Myocyte (in vitro differentiated cells): Measurements from ENCODE around the gene FARP1. TPM values are rescaled to one million over a fixed set of nuclear protein-coding genes. Genes with fewer than 3 reads are reported as not detected.
A peak's percentile ranks its signal among the peaks of the same experiment; 100 is the strongest.

Source experiments
- DNase-seq: peaks from one replicate; pipeline ENCODE4 v3.0.0-alpha.2; 2012; ENCODE audit warnings: low read depth
- microRNA-seq: library from miRNA; unstranded; fragments of <30 nt; microRNA quantifications from one replicate; pipeline ENCODE4, GENCODE V29; 2016
- total RNA-seq: library from RNA; depleted of rRNA; stranded (reverse); fragments of >200 nt; gene quantifications from 2 replicates; pipeline ENCODE4 v1.2.3, GENCODE V29; 2014

FARP1 gene
- total RNA-seq, 1 donor from 2014 or later = 18.5 TPM

DNA sequence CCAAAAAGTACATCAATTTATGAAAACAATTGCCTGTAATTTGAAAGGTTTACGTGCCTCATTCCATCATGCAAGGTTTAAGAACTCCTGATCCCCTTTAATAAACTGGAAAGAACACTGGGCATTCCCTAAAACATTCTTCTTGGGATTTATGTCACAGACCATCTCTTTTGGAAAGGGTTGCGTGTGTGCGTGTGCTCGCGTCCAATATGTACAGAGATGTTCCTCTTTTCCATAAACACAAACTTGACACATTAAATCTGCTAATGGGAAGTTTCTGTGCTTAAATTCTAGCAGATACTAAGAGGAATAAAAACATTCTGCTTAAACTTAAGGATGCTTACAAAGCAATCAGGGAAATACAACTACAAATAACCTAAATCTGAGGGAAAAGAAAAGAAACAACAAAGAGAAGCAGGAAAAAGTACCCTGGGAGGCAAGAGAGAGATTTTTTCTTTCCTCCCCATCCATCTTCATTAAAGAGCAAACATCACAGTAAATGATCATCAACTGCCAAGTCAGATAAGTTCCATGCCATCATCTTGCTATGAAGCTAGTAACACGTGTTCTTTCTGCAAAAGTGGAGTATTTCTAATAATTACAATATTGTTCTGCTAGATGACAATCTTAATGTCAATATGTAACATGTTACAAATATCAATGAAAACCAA is 350.3 kb downstream of the FARP1 start:
- DNase-seq = no peak

DNA sequence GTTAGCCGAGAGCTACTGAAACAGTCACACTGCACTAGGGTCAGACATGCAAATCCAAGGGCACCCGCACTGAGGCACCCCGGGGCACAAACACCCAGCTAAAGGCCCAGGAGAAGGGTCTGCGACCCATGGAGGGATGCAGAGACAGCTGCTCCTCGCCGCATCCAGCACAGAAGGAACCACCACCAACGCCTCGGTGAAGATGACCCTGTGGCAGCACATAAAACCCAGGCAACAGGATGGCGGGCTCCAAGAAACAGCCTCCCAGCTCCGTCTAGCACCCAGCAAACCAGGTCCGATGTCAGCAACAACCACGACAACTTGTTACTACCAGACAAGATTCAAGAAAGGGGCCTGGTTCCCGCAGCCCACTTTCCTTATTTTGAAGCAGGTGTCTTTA is 351.9 kb downstream of the FARP1 start:
- no peak for DNase-seq

DNA sequence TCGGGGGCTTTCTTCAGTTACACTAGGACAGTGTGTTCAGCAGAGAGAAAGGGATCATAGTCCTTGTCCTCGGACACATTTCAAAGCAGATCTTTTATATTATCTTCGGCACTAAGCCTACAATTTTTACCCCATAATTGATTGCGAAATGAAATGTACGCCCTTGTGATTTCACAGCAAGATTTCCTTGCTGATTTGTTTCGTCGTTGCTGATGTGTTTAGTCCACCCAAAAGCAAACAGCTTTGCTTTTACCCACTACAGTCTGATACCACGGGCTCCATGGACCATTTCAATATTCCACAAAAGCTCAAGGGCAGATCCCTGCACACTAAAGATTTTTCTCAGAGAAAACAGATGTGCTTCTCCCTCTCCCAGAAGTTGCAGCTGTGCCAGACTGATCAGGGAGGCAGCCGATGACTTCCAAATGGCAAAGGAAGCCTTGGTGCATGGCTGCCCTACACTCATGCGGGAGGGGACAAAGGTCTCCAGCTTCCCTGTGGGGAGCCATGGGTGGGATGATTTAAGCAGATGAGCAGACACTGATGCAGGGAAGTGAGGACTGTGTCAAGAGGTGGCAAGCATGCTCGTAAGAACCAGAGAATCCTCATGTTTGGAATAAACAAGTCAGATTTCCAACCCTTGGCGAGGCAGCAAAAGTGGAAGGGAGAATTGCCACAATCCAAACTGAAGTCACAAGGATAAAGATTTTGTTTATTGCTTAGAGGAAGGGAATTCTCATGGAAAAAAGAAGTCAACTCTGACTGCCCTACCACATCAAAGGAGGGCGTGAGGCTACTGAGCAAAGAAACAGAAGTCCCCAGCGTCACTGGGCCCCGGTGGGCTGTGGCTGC is 353.0 kb downstream of the FARP1 start:
- no peak for DNase-seq

DNA sequence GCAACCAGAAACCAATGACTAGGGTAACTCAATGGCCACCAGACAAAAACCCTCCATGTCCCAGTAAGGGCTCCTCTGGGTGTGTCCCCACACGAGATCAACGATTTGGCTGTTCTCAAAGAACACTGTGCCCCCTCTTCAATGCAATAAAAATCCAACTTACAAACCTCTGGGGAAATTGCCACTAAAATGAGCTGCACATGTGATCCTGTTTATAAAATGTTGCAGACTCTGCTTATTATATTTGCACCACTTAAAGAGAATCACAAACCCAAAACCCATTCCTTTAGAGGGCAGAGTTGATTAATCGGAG is 353.5 kb downstream of the FARP1 start:
- DNase-seq = no peak

DNA sequence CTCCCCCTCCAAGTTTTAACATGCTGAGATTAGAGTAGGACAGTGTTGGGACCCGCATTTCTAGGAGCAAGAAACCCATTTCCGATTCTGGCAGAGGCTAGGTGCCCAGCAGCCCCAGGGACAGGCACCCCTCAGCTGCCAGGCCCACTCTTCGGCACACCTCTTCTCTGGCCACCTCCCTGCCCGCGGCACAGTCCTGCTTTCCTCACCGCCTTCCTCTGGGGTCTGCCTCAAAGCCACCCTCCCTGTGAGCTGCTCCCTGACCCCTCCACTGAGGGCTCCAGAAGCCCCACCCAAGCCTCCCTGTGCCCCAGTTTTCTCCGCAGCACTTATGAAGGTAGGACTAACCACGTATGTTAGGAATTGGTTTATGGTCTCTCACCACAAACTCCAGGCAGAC is 354.1 kb downstream of the FARP1 start:
- no peak for DNase-seq

DNA sequence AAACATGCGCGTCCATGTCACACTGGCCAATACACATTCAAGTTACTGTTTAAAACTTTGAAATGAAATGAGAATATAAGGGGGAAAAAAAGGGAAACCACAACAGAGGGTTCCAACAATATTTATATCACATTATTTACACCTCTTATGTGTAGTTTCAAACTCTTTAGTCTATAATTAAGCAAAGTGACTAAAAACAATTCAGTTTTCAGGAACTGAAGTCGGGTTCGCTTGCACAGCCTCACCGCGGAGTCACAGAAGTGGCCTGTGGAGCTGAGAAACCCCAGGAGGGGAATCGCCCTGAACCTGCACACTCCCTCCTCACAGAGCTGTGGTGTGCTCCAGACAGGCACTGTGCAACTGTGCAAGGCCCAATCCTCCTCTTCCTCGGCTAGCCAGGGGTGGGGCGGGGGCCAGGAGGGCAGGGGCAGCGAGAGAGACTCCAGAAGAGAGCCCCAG is 358.1 kb downstream of the FARP1 start:
- no peak for DNase-seq

DNA sequence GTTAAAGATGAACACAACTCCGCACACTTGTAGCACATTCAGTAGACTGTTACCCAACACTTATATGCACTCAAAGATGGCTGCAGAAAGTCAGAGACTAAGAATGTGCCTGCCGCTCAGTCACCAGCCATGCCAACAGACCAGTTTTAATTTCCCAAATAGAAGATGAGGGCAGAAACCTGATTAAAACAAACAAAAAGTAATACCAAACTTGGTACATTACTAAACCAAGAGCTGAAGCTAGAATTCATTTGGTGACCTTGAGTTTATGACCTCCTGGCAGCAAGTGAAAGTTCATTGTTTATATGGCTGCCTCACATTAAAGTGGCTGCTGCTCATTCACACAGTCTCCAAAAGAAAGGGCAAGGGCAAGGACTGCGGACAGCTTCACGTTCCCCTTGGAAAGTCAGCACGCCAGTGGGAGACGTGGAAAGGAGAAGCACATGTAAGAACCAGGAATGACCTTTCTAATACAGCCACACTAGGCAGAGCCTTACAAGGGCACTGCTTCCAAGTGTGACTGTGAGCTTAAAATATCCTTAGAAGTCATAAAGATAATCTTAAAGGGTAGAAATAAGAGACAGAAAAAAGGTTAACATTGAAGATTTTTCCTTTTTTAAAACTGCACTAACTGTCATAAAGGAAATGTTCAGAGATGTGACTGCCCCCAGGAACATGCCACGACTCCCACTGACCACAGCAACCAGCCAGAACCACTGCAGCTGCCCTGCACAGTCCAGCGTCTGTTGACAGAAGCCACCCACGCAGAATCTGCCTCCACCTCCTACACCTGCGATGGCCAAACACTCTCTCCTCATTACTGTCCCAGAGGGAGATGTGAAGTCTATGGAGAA is 360.5 kb downstream of the FARP1 start:
- peak; percentile 78 for DNase-seq

DNA sequence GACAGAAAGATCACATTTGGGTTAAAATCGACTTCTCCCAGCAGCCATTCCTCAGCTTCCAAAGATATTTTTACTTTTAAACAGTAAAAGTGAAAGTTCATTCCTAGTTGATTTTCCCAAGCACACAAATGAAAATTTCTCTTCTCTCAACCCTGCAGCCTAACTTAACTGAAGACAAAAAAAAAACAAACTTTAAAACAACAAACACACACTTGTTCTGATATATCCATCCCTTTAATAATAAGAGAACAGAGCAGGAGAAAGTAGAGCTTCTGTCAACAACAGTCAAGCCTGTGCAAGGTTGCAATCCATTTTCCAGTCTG is 361.1 kb downstream of the FARP1 start:
- DNase-seq = no peak

DNA sequence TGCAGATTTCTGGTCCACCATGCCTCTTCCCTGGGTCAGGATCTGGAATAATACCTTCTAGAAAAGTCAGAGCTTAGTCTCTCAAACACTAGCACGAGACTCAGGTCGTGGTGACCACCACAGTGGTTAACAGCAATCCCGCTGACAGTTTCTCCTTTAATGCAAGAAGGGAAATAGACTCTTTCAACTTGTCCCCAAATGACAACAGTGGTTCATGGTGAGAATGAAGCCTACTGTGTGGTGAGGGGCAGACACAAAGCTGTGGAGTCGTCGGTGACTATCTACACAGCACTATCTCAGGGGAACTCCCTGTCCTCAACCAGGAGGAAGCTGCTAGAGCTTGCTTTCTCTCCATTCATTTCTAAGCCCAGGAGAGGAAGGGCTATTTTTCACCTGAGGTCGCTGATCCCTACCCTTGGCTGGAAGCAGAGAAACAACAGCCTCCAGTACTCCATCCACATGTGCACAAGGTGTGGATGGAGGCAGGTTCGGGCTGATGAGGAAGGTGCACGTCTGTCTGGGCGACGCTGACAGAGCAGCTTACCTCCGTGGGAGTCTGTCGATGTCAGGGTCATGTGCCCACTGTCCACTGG is 361.6 kb downstream of the FARP1 start:
- no peak for DNase-seq

Small RNAs within 50 kb of the gene (microRNA-seq; reads per million reads assigned to microRNA genes)
- gene MIR3170 = 0.48 reads per million

Other genes with a start within 250 kb of the FARP1 start
- 173 and 191 TPM in 2 replicates for gene IPO5, start 189.4 kb upstream of the FARP1 start, total RNA-seq
- gene RNF113B, start 34.2 kb downstream of the FARP1 start, total RNA-seq = not detected in 2 replicates